SK-N-MC (cell line): ENCODE measurements around the gene ZNF804A.

Experiments used
- EZH2 ChIP-seq: fragments of 200-600 bp; sonication (generic); IDR thresholded peaks from one replicate; pipeline ENCODE4 v1.6.1; 2017; ENCODE audit warnings: antibody characterized with exemption
- FOXP2 ChIP-seq: optimal IDR thresholded peaks from 2 replicates; pipeline ENCODE3; 2011; ENCODE audit warnings: mild to moderate bottlenecking, moderate library complexity; ENCODE audit not compliant: insufficient read depth; ENCODE audit errors: extremely low read length, control extremely low read depth
- POLR2AphosphoS5 ChIP-seq: IDR thresholded peaks from 2 replicates; pipeline ENCODE4 v1.6.1; 2012; ENCODE audit warnings: mild to moderate bottlenecking, low read depth, low read length, borderline replicate concordance

DNA sequence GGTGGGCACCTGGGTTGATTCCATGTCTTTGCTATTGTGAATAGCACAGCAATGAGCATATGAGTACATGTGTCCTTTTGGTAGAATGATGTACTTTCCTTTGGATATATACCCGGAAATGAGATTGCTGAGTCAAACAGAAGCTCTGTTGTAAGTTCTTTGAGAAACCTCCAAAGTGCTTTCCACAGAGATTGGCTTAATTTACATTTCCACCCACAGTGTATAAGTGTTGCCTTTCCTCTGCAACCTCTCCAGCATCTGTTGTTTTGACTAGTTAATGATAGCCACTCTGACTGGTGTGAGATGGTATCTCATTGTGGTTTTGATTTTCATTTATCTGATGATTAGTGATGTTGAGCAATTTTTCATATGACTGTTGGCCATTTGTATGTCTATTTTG, 194.8 kb downstream of the ZNF804A start:
- TF ChIP-seq POLR2AphosphoS5, result no peak
- no peak for TF ChIP-seq FOXP2
- TF ChIP-seq EZH2, result no peak
